GM12891 (cell line): Measurements from ENCODE around the gene SHLD1.

Experiments
- POLR2A ChIP-seq: IDR thresholded peaks from 2 replicates; pipeline ENCODE4 v1.6.1; 2011; ENCODE audit warnings: low read depth, low read length, control low read depth
- POLR2AphosphoS5 ChIP-seq: IDR thresholded peaks from 2 replicates; pipeline ENCODE4 v1.6.1; 2011; ENCODE audit warnings: low read depth, low read length, control low read depth
- TAF1 ChIP-seq: IDR thresholded peaks from 2 replicates; pipeline ENCODE4 v1.6.1; 2011; ENCODE audit warnings: low read depth, low read length, control low read depth

GRCh38 chr20:5776077-5776476 is 25.9 kb downstream of the SHLD1 start:
- TF ChIP-seq POLR2A (no peak), POLR2AphosphoS5 (no peak), TAF1 (no peak)
